A673 (cell line): ENCODE results near the gene OVAAL. TPM values are rescaled to one million over a fixed set of nuclear protein-coding genes. Genes with fewer than 3 reads are reported as not detected.

Source experiments
- BruUV-seq: library from RNA; stranded (reverse); fragments of 400-500 nt; replicated peaks from 2 replicates; lab custom pipeline; 2021; lab: Mats Ljungman, UMichigan
- CTCF ChIA-PET: fragments of 300-600 bp; sonication (Branson Sonifier 250); formaldehyde crosslinking; loops from one replicate; lab custom pipeline; 2022; ENCODE audit warnings: antibody characterized with exemption; lab: Charles Lee
- POLR2A ChIA-PET: fragments of 300-600 bp; sonication (Branson Sonifier 250); formaldehyde crosslinking; loops from one replicate; lab custom pipeline; 2022; ENCODE audit warnings: antibody characterized with exemption; ENCODE audit not compliant: low non-redundant PET; lab: Charles Lee
- DNase-seq: peaks from one replicate; pipeline ENCODE4 v3.0.0-alpha.2; 2015; ENCODE audit warnings: low spot score
- H3K27ac ChIP-seq: fragments of 200-600 bp; sonication (generic); 2 replicates; pipeline ENCODE4 v1.5.1; 2016; ENCODE audit warnings: mixed run types, low read depth, mild to moderate bottlenecking, mixed read lengths, antibody characterized with exemption, low read length; ENCODE audit not compliant: poor library complexity, severe bottlenecking
- H3K27me3 ChIP-seq: fragments of 200-600 bp; sonication (generic); replicated peaks from 2 replicates; pipeline ENCODE4 v1.6.1; 2017; ENCODE audit warnings: mixed run types, low read depth, mild to moderate bottlenecking, mixed read lengths, antibody characterized with exemption, low read length; ENCODE audit not compliant: insufficient read depth, poor library complexity
- H3K36me3 ChIP-seq: fragments of 200-600 bp; sonication (generic); 2 replicates; pipeline ENCODE4 v1.6.1; 2016; ENCODE audit warnings: mixed run types, mild to moderate bottlenecking, mixed read lengths, antibody characterized with exemption, low read length; ENCODE audit not compliant: insufficient read depth, poor library complexity, severe bottlenecking
- H3K4me1 ChIP-seq: fragments of 200-600 bp; sonication (generic); 2 replicates; pipeline ENCODE4 v1.6.1; 2017; ENCODE audit warnings: mixed run types, mild to moderate bottlenecking, mixed read lengths, antibody characterized with exemption, low read length; ENCODE audit not compliant: insufficient read depth, poor library complexity, severe bottlenecking
- H3K4me3 ChIP-seq: fragments of 200-600 bp; sonication (generic); 2 replicates; pipeline ENCODE4 v1.5.1; 2016; ENCODE audit warnings: low read depth, mixed run types, mild to moderate bottlenecking, mixed read lengths, low read length; ENCODE audit not compliant: poor library complexity, severe bottlenecking
- H3K9me3 ChIP-seq: fragments of 200-600 bp; sonication (generic); 2 replicates; pipeline ENCODE4 v1.6.1; 2016; ENCODE audit warnings: mixed run types, low read depth, mild to moderate bottlenecking, mixed read lengths, antibody characterized with exemption, low read length; ENCODE audit not compliant: poor library complexity, severe bottlenecking
- CTCF ChIP-seq: fragments of 300-800, 200-600 bp; sonication (generic); conservative IDR thresholded peaks from 2 replicates; pipeline ENCODE4 v1.5.1; 2017; ENCODE audit warnings: low read depth, mild to moderate bottlenecking, antibody characterized with exemption, low read length, moderate library complexity, mixed read lengths
- EZH2 ChIP-seq: fragments of 200-600 bp; sonication (generic); IDR thresholded peaks from 2 replicates; pipeline ENCODE4 v1.6.1; 2017; ENCODE audit warnings: borderline replicate concordance, low read depth, mild to moderate bottlenecking, mixed read lengths, antibody characterized with exemption, low read length; ENCODE audit not compliant: poor library complexity, severe bottlenecking
- intact Hi-C: fragments of 100-400 bp; cut with micrococcal nuclease; formaldehyde crosslinking; loops from one replicate; pipeline ENCODE4 v1.10.0; 2022; ENCODE audit not compliant: unreplicated experiment
- total RNA-seq: library from RNA; stranded (reverse); gene quantifications from 2 replicates; pipeline ENCODE4 v1.2.3, GENCODE V29; 2021

The OVAAL gene
- total RNA-seq, 1 experiment from 2014 or later: not detected

- ChIA-PET POLR2A (no interaction called here), CTCF (interaction anchor here (0.6 to 2.3 kb wide), 6 partner anchors 328 to 910 kb away, joined by 3 to 18 read pairs (median 4); no protein-coding TSS in a partner anchor)
- no TSS peak for BruUV-seq
- no peak overlapping the region for H3K4me3 ChIP-seq
- no peaks in the 10 kb centered on the region for H3K4me1 ChIP-seq
- TF ChIP-seq CTCF (no peak), EZH2 (no peak)
- H3K36me3 ChIP-seq: no peaks in the 10 kb centered on the region
- no peaks in the 10 kb centered on the region for H3K9me3 ChIP-seq
- no peak overlapping the region for H3K27ac ChIP-seq
- no peak for DNase-seq
- H3K27me3 ChIP-seq: no peaks in the 10 kb centered on the region
- intact Hi-C loops: loop anchor here (5.0 to 10.0 kb wide), 4 partner anchors 347 to 909 kb away; no protein-coding TSS in a partner anchor
These were observed 43.4 kb upstream of the OVAAL start for GRCh38 chr1:180515364-180515763.

- BruUV-seq: no TSS peak
- Histone ChIP-seq H3K4me3 (no peak overlapping the region), H3K36me3 (no peaks in the 10 kb centered on the region), H3K9me3 (no peaks in the 10 kb centered on the region), H3K27ac (no peak overlapping the region), H3K4me1 (no peaks in the 10 kb centered on the region), H3K27me3 (no peaks in the 10 kb centered on the region)
- CTCF ChIA-PET: interaction anchor here (0.6 to 2.3 kb wide), 6 partner anchors 338 to 910 kb away, joined by 3 to 18 read pairs (median 4); no protein-coding TSS in a partner anchor
- peak; percentile 86 for DNase-seq
- TF ChIP-seq EZH2: no peak
- TF ChIP-seq CTCF: peak; percentile 86
- intact Hi-C loops: loop anchor here (5.0 to 10.0 kb wide), 4 partner anchors 346 to 909 kb away; no protein-coding TSS in a partner anchor
- POLR2A ChIA-PET: interaction anchor here (0.7 kb wide), 1 partner anchor 639 kb away, joined by 4 read pairs; no protein-coding TSS in a partner anchor
These were observed 42.8 kb upstream of the OVAAL start for GRCh38 chr1:180515857-180516388.

- ChIA-PET POLR2A (no interaction called here), CTCF (no interaction called here)
- Histone ChIP-seq H3K9me3 (no peaks in the 10 kb centered on the region), H3K4me1 (no peaks in the 10 kb centered on the region), H3K36me3 (no peaks in the 10 kb centered on the region), H3K27ac (no peak overlapping the region), H3K27me3 (no peaks in the 10 kb centered on the region), H3K4me3 (no peak overlapping the region)
- no peak for DNase-seq
- intact Hi-C loops: loop anchor here (5.0 to 10.0 kb wide), 4 partner anchors 342 to 905 kb away; no protein-coding TSS in a partner anchor
- BruUV-seq: no TSS peak
- TF ChIP-seq EZH2 (no peak), CTCF (no peak)
These were observed 38.9 kb upstream of the OVAAL start for GRCh38 chr1:180519846-180520245.
